Activated CD8-positive, alpha-beta T cell treated with anti-CD3 and anti-CD28 coated beads, Interleukin-2, amount 10 ng/mL, durations not matched to agents 7 days and 5 days (primary cell): ENCODE results near the gene UCP2. TPM values are rescaled to one million over a fixed set of nuclear protein-coding genes. Genes with fewer than 3 reads are reported as not detected.
"Not testable (repeated sequence)": the region's sequence is repeated elsewhere in the genome, so short reads cannot be mapped to it uniquely, and the experiment has no call there.

ENCODE experiments used
- ATAC-seq: fragments of 150-1000 bp; cut with Tn5 transposase; one replicate; pipeline ENCODE4 v1.10.0; 2021; ENCODE audit warnings: moderate library complexity
- CTCF ChIA-PET: fragments of 350-600 bp; sonication (Branson Sonifier 250); formaldehyde crosslinking; loops from one replicate; lab custom pipeline; 2021; ENCODE audit warnings: antibody characterized with exemption; lab: Charles Lee
- POLR2A ChIA-PET: fragments of 350-600 bp; sonication (Branson Sonifier 250); formaldehyde crosslinking; loops from one replicate; lab custom pipeline; 2021; ENCODE audit warnings: antibody characterized with exemption; lab: Charles Lee
- DNase-seq: peaks from one replicate; pipeline ENCODE4 v3.0.0-alpha.2; 2020
- H3K27ac Mint-ChIP-seq: one replicate; pipeline ENCODE4 v1.8.0; 2021; ENCODE audit warnings: mild to moderate bottlenecking, mixed read lengths
- H3K27me3 Mint-ChIP-seq: one replicate; pipeline ENCODE4 v1.8.0; 2021; ENCODE audit warnings: low read depth, mixed read lengths
- H3K36me3 Mint-ChIP-seq: one replicate; pipeline ENCODE4 v1.8.0; 2021; ENCODE audit warnings: low read depth, mixed read lengths
- H3K4me1 Mint-ChIP-seq: one replicate; pipeline ENCODE4 v1.8.0; 2021; ENCODE audit warnings: low read depth, mixed read lengths
- H3K4me3 Mint-ChIP-seq: one replicate; pipeline ENCODE4 v1.8.0; 2021; ENCODE audit warnings: mild to moderate bottlenecking, mixed read lengths
- H3K9me3 Mint-ChIP-seq: one replicate; pipeline ENCODE4 v1.8.0; 2022; ENCODE audit warnings: mixed read lengths; ENCODE audit not compliant: insufficient read depth
- total RNA-seq, 2 experiments: library from RNA; stranded (reverse); gene quantifications; one replicate each; pipeline ENCODE4 v1.2.3, GENCODE V29; 2021

The UCP2 gene
- total RNA-seq, 2 experiments from 2014 or later, result 205 to 218 TPM

GRCh38 chr11:73989156-73989555 is 6.5 kb upstream of the UCP2 start:
- no peaks in the 10 kb centered on the region for H3K27me3 Mint-ChIP-seq
- POLR2A ChIA-PET, result interaction anchor here (9.6 kb wide), 1 partner anchor 6 kb away, joined by 187 read pairs; the partner anchor contains the start of gene UCP2
- no peaks in the 10 kb centered on the region for H3K36me3 Mint-ChIP-seq
- CTCF ChIA-PET, result interaction anchor here (1.0 to 1.9 kb wide), 2 partner anchors 9 to 16 kb away, joined by 4 read pairs; no protein-coding TSS in a partner anchor
- H3K9me3 Mint-ChIP-seq, result no peaks in the 10 kb centered on the region
- no peak overlapping the region for H3K27ac Mint-ChIP-seq
- peak; percentile 49 for DNase-seq
- peaks cover 26% of the 10 kb centered on the region for H3K4me1 Mint-ChIP-seq
- no peak overlapping the region for H3K4me3 Mint-ChIP-seq
- no peak for ATAC-seq

- no peak overlapping the region for H3K27ac Mint-ChIP-seq
- H3K4me1 Mint-ChIP-seq, result peaks cover 34% of the 10 kb centered on the region
- no peaks in the 10 kb centered on the region for H3K27me3 Mint-ChIP-seq
- CTCF ChIA-PET, result interaction anchor here (0.6 to 1.0 kb wide), 2 partner anchors 8 to 9 kb away, joined by 3 to 4 read pairs; no protein-coding TSS in a partner anchor
- no peak overlapping the region for H3K4me3 Mint-ChIP-seq
- POLR2A ChIA-PET, result no interaction called here
- no peaks in the 10 kb centered on the region for H3K36me3 Mint-ChIP-seq
- no peaks in the 10 kb centered on the region for H3K9me3 Mint-ChIP-seq
- no peak for ATAC-seq
- no peak for DNase-seq
These were observed 5.6 kb upstream of the UCP2 start for GRCh38 chr11:73988227-73988626.

DNA sequence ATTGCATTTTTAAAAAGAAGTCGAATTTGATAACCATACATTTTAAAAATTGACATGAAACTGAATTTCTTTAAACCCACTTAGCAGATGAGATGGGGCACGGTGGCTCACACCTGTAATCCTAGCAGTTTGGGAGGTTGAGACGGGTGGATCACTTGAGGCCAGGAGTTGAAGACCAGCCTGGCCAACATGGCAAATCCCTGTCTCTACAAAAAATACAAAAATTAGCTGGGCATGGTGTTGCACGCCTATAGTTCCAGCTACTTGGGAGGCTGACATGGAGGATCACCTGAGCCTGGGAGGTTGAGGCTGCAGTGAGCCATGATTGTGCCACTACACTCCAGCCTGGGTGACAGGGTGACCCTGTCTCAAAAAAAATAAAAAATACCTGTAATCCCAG is 3.0 kb upstream of the UCP2 start:
- Mint-ChIP-seq H3K4me1 (peaks cover 24% of the 10 kb centered on the region), H3K36me3 (peaks cover 19% of the 10 kb centered on the region)
- ATAC-seq, H3K27me3 Mint-ChIP-seq, H3K27ac Mint-ChIP-seq, H3K9me3 Mint-ChIP-seq, DNase-seq, H3K4me3 Mint-ChIP-seq: not testable (repeated sequence)
- CTCF ChIA-PET, result interaction anchor here (0.9 to 2.6 kb wide), 4 partner anchors 9 to 40 kb away, joined by 3 to 16 read pairs (median 3); no protein-coding TSS in a partner anchor
- POLR2A ChIA-PET, result interaction anchor here (10.0 kb wide), 1 partner anchor 8 kb away, joined by 187 read pairs; no protein-coding TSS in a partner anchor

DNA sequence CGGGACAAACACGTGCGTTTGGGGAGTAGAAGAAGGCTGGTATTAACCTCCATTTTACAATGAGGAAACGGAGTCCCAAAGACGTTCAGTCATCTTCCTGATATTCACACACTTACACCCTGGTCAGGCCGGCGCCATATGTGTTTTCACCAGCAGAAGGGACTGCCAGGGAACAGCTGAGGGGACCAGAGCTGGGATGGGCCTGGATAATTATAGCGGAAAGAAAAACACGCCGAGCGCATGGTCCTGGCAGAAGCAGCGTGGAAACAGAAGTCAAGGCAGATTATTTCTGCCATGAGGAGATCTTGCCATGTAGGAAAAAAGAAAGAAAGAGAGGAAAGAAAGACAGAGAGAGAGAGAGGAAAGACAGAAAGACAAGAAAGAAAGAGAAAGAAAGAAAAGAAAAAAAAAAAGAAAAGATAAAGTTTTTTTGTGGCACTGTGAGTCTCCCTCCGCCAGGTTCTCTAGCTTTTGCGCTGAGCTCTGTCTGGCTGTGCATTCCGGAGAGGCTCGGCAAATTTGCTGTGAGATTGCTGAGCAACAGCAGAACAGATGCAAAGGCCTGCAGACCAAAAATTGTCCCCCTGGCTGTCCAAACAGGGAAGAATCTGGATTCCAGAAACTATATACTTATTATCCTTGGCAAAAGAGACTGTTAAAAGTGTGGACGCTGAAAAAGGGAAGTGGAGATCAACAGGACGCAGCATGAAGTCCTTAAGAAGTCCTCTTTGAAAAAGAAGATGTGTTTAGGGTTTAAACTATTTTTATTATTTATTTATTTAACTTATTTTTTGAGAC is 1.3 kb upstream of the UCP2 start:
- ChIA-PET POLR2A (interaction anchor here (0.6 to 10.0 kb wide), 8 partner anchors 10 to 509 kb away, joined by 3 to 187 read pairs (median 15); partner anchors contain the start of genes C2CD3 and PPME1), CTCF (interaction anchor here (2.6 kb wide), 1 partner anchor 10 kb away, joined by 16 read pairs; no protein-coding TSS in a partner anchor)
- Mint-ChIP-seq H3K4me3 (peak overlapping the region; percentile 87), H3K36me3 (peaks cover 35% of the 10 kb centered on the region), H3K9me3 (no peaks in the 10 kb centered on the region), H3K4me1 (peaks cover 40% of the 10 kb centered on the region), H3K27ac (peak overlapping the region; percentile 95), H3K27me3 (no peaks in the 10 kb centered on the region)
- ATAC-seq (no peak), DNase-seq (peak; percentile 45)

- POLR2A ChIA-PET, result interaction anchor here (0.8 to 10.0 kb wide), 15 partner anchors 11 to 188 kb away, joined by 3 to 187 read pairs (median 6); partner anchors contain the start of genes C2CD3, PPME1 and UCP3
- peak overlapping the region; percentile 95 for H3K27ac Mint-ChIP-seq
- ATAC-seq (peak; percentile 80), DNase-seq (peak; percentile 97)
- no peaks in the 10 kb centered on the region for H3K9me3 Mint-ChIP-seq
- CTCF ChIA-PET, result interaction anchor here (0.9 to 3.6 kb wide), 5 partner anchors 11 to 98 kb away, joined by 3 to 17 read pairs (median 4); no protein-coding TSS in a partner anchor
- H3K4me1 Mint-ChIP-seq, result peaks cover 47% of the 10 kb centered on the region
- H3K36me3 Mint-ChIP-seq, result peaks cover 43% of the 10 kb centered on the region
- no peaks in the 10 kb centered on the region for H3K27me3 Mint-ChIP-seq
- H3K4me3 Mint-ChIP-seq, result peak overlapping the region; percentile 87
These were observed 522 bp upstream of the UCP2 start for GRCh38 chr11:73982990-73983740.

GRCh38 chr11:73981051-73981805 is 1.4 kb downstream of the UCP2 start:
- peak overlapping the region; percentile 95 for H3K27ac Mint-ChIP-seq
- peaks cover 65% of the 10 kb centered on the region for H3K4me1 Mint-ChIP-seq
- ChIA-PET POLR2A (interaction anchor here (1.1 to 10.0 kb wide), 10 partner anchors 11 to 190 kb away, joined by 4 to 187 read pairs (median 14); partner anchors contain the start of genes C2CD3, PPME1 and UCP3), CTCF (interaction anchor here (1.0 to 4.3 kb wide), 11 partner anchors 9 to 190 kb away, joined by 3 to 29 read pairs (median 5); partner anchors contain the start of genes C2CD3 and PPME1)
- H3K27me3 Mint-ChIP-seq, result no peaks in the 10 kb centered on the region
- ATAC-seq, result no peak
- no peaks in the 10 kb centered on the region for H3K9me3 Mint-ChIP-seq
- H3K36me3 Mint-ChIP-seq, result peaks cover 62% of the 10 kb centered on the region
- DNase-seq, result no peak
- peak overlapping the region; percentile 87 for H3K4me3 Mint-ChIP-seq

- Mint-ChIP-seq H3K36me3 (peaks cover 71% of the 10 kb centered on the region), H3K4me1 (peaks cover 70% of the 10 kb centered on the region), H3K27ac (peak overlapping the region; percentile 95), H3K9me3 (no peaks in the 10 kb centered on the region), H3K4me3 (peak overlapping the region; percentile 87), H3K27me3 (no peaks in the 10 kb centered on the region)
- ChIA-PET POLR2A (interaction anchor here (0.6 to 10.0 kb wide), 13 partner anchors 10 to 513 kb away, joined by 3 to 187 read pairs (median 7); partner anchors contain the start of genes C2CD3, LIPT2, PPME1 and UCP3), CTCF (interaction anchor here (0.7 to 4.3 kb wide), 16 partner anchors 8 to 409 kb away, joined by 3 to 29 read pairs (median 5); partner anchors contain the start of genes C2CD3 and PPME1)
- ATAC-seq, result peak; percentile 47
- DNase-seq, result peak; percentile 92
These were observed 2.4 kb downstream of the UCP2 start for GRCh38 chr11:73980001-73980961.

DNA sequence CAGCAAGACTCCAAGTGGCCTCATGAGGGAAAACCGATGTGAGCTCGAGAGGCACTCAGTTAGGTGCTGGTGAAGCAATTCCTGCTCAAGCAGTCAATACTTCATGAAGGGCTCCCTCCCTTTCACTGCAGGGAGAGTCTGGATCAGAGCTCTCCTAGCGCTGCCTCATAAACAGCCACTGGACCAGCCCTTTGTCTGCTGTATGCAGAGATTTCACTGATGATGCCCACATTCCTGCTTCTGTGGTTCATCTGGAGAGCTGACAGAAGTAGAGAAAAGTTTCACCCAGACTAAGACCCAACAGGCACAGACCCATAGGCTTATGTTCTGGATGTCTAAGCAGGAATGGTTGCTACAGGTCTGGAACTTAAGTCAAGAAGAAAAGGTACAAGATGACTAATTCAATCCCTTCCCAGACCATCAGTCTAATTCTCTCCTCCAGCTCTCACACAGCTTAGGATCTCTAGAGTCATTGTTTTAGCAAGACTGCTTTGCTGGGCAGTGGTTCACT is 4.0 kb downstream of the UCP2 start:
- Mint-ChIP-seq H3K9me3 (no peaks in the 10 kb centered on the region), H3K27me3 (no peaks in the 10 kb centered on the region), H3K36me3 (peaks cover 88% of the 10 kb centered on the region), H3K4me1 (peaks cover 75% of the 10 kb centered on the region), H3K4me3 (peak overlapping the region; percentile 72), H3K27ac (peak overlapping the region; percentile 90)
- no peak for ATAC-seq
- CTCF ChIA-PET, result interaction anchor here (0.9 to 4.3 kb wide), 4 partner anchors 14 to 35 kb away, joined by 3 to 29 read pairs (median 15); no protein-coding TSS in a partner anchor
- POLR2A ChIA-PET, result interaction anchor here (0.8 to 10.0 kb wide), 5 partner anchors 8 to 40 kb away, joined by 4 to 187 read pairs (median 66); no protein-coding TSS in a partner anchor
- DNase-seq, result no peak

- Mint-ChIP-seq H3K27me3 (no peaks in the 10 kb centered on the region), H3K4me1 (peaks cover 77% of the 10 kb centered on the region), H3K36me3 (peaks cover 88% of the 10 kb centered on the region), H3K27ac (peak overlapping the region; percentile 66), H3K9me3 (no peaks in the 10 kb centered on the region), H3K4me3 (no peak overlapping the region)
- ATAC-seq (no peak), DNase-seq (no peak)
- ChIA-PET POLR2A (interaction anchor here (1.7 to 10.0 kb wide), 3 partner anchors 8 to 37 kb away, joined by 4 to 187 read pairs (median 135); no protein-coding TSS in a partner anchor), CTCF (interaction anchor here (0.9 to 2.4 kb wide), 2 partner anchors 14 to 35 kb away, joined by 3 to 6 read pairs; no protein-coding TSS in a partner anchor)
These were observed 4.7 kb downstream of the UCP2 start for GRCh38 chr11:73977856-73978519.
